Mesenchymal stem cell (in vitro differentiated cells and primary cell): ENCODE results near the gene EPS8L3.

ENCODE experiments used
- DNase-seq: peaks from one replicate; pipeline ENCODE4 v3.0.0-alpha.2; 2013
- H2AFZ ChIP-seq: one replicate; pipeline ENCODE4 v1.6.1; 2013; ENCODE audit warnings: low read depth, mild to moderate bottlenecking, control low read depth, inconsistent platforms, low read length, moderate library complexity
- H2AK5ac ChIP-seq: 2 replicates; pipeline ENCODE4 v1.6.1; 2013; ENCODE audit warnings: low read length, moderate library complexity, mild to moderate bottlenecking, inconsistent platforms; ENCODE audit not compliant: severe bottlenecking
- H2BK120ac ChIP-seq: one replicate; pipeline ENCODE4 v1.6.1; 2013; ENCODE audit warnings: low read depth, mild to moderate bottlenecking, inconsistent platforms, low read length, moderate library complexity
- H2BK12ac ChIP-seq, 2 experiments: one replicate each; pipeline ENCODE4 v1.6.1; 2013; ENCODE audit warnings: inconsistent platforms in 2 of 2, low read length in 2 of 2, mild to moderate bottlenecking in 2 of 2, moderate library complexity in 2 of 2, control low read depth in 1 of 2
- H2BK15ac ChIP-seq: one replicate; pipeline ENCODE4 v1.6.1; 2013; ENCODE audit warnings: mild to moderate bottlenecking, low read depth, inconsistent platforms; ENCODE audit not compliant: poor library complexity, severe bottlenecking
- H2BK5ac ChIP-seq: 2 replicates; pipeline ENCODE4 v1.6.1; 2013; ENCODE audit warnings: low read depth, mild to moderate bottlenecking, low read length, control low read depth, inconsistent platforms; ENCODE audit not compliant: poor library complexity, severe bottlenecking
- H3K14ac ChIP-seq, 2 experiments: one replicate each; pipeline ENCODE4 v1.6.1; 2013; ENCODE audit warnings: inconsistent platforms in 2 of 2, low read length in 2 of 2, control low read depth in 1 of 2, mild to moderate bottlenecking in 1 of 2, moderate library complexity in 1 of 2
- H3K18ac ChIP-seq, 2 experiments: one replicate each; pipeline ENCODE4 v1.6.1; 2013; ENCODE audit warnings: inconsistent platforms in 2 of 2, low read length in 2 of 2, control low read depth in 1 of 2, low read depth in 1 of 2, mild to moderate bottlenecking in 1 of 2
- H3K23ac ChIP-seq, 2 experiments: one replicate each; pipeline ENCODE4 v1.6.1; 2013; ENCODE audit warnings: inconsistent platforms in 2 of 2, low read length in 2 of 2, mild to moderate bottlenecking in 2 of 2, moderate library complexity in 2 of 2, control low read depth in 1 of 2
- H3K27ac ChIP-seq: 2 replicates; pipeline ENCODE4 v1.5.1; 2013; ENCODE audit warnings: mild to moderate bottlenecking, moderate library complexity, low read length, control low read depth, inconsistent platforms; ENCODE audit not compliant: poor library complexity, severe bottlenecking
- H3K27me3 ChIP-seq, 2 experiments: 2 replicates each; pipeline versions ENCODE4 v1.6.1 to v1.7.0; 2013; ENCODE audit warnings: low read length in 2 of 2, mild to moderate bottlenecking in 2 of 2, moderate library complexity in 2 of 2, control low read depth in 1 of 2, inconsistent platforms in 1 of 2; ENCODE audit not compliant: control insufficient read depth in 1 of 2, insufficient read depth in 1 of 2
- H3K36me3 ChIP-seq, 2 experiments: 2 replicates each; pipeline versions ENCODE4 v1.6.1 to v1.7.0; 2013; ENCODE audit warnings: low read length in 2 of 2, control low read depth in 1 of 2, inconsistent platforms in 1 of 2, low read depth in 1 of 2, mild to moderate bottlenecking in 1 of 2; ENCODE audit not compliant: insufficient read depth in 2 of 2, control insufficient read depth in 1 of 2
- H3K4ac ChIP-seq, 2 experiments: one replicate each; pipeline ENCODE4 v1.6.1; 2013; ENCODE audit warnings: inconsistent platforms in 2 of 2, low read length in 2 of 2, mild to moderate bottlenecking in 2 of 2, moderate library complexity in 2 of 2, control low read depth in 1 of 2, low read depth in 1 of 2
- H3K4me1 ChIP-seq: 2 replicates; pipeline ENCODE4 v1.6.1; 2013; ENCODE audit warnings: low read depth, low read length, control low read depth; ENCODE audit not compliant: control insufficient read depth, insufficient read depth
- H3K4me2 ChIP-seq: 2 replicates; pipeline ENCODE4 v1.6.1; 2013; ENCODE audit warnings: low read length, mild to moderate bottlenecking, inconsistent platforms; ENCODE audit not compliant: poor library complexity, severe bottlenecking
- H3K4me3 ChIP-seq, 2 experiments: 2 replicates each; pipeline versions ENCODE4 v1.5.1 to v1.7.0; 2013; ENCODE audit warnings: low read length in 2 of 2, mild to moderate bottlenecking in 2 of 2, control low read depth in 1 of 2, low read depth in 1 of 2; ENCODE audit not compliant: insufficient read depth in 1 of 2
- H3K79me1 ChIP-seq: replicated peaks from 2 replicates; pipeline ENCODE4 v1.6.1; 2013; ENCODE audit warnings: mild to moderate bottlenecking, control low read depth, low read length, inconsistent platforms; ENCODE audit not compliant: poor library complexity, severe bottlenecking
- H3K9ac ChIP-seq: 2 replicates; pipeline ENCODE4 v1.7.0; 2013; ENCODE audit warnings: mild to moderate bottlenecking, low read length, moderate library complexity
- H3K9me3 ChIP-seq: 2 replicates; pipeline ENCODE4 v1.7.0; 2013; ENCODE audit warnings: mild to moderate bottlenecking, low read length; ENCODE audit not compliant: control insufficient read depth
- H4K8ac ChIP-seq: one replicate; pipeline ENCODE4 v1.6.1; 2013; ENCODE audit warnings: inconsistent platforms, mild to moderate bottlenecking, low read length, moderate library complexity
- H4K91ac ChIP-seq: one replicate; pipeline ENCODE4 v1.6.1; 2013; ENCODE audit warnings: mild to moderate bottlenecking, low read length, inconsistent platforms
- WGBS: methylation state at CpG from one replicate; pipeline ENCODE4 v1.1.7; 2013; ENCODE audit warnings: mixed read lengths; 5-methylcytosine and 5-hydroxymethylcytosine counted together

EPS8L3 gene

DNA sequence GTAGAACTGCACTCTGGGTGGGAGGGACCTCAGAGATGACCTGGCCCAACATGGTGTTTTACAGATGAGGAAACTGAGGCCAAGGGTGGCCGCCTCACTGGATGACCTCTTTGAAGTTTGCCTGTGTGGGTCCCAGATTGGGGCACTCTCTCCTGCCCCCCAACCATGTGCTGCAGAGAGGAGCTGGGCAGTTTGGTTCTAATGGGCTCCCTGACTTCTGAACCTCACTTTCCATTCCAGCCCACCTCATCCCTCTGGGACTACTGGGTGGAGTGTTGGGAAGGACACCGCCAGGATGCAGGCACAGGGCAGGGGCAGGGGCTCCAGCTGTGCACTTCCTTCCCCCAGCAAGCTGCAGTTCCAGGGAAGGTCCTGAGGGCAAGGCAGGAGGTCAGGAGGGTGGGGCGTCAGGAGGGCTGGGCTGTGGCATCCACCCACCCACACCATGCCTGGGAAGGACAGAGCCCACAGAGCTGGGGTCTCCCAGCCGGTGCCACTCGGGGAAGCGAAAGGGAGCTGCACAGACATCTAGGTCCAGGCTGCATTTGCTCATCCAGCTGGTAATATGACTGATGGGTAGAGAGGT, 10.3 kb upstream of the EPS8L3 start:
- H3K18ac ChIP-seq, result peak overlapping the region in 1 of 2 experiments; percentile 40
- no peak overlapping the region for H2BK5ac ChIP-seq
- no peak overlapping the region for H2AK5ac ChIP-seq
- 64% methylated on average over 6 of the region's 6 CpGs for WGBS
- peak overlapping the region; percentile 43 for H3K9ac ChIP-seq
- H3K9me3 ChIP-seq, result no peaks in the 10 kb centered on the region
- H2BK15ac ChIP-seq, result no peak overlapping the region
- H3K4me2 ChIP-seq, result no peak overlapping the region
- H4K91ac ChIP-seq, result peak overlapping the region; percentile 8
- H3K36me3 ChIP-seq, result no peaks in the 10 kb centered on the region
- DNase-seq, result no peak
- H2BK12ac ChIP-seq, result peak overlapping the region in 1 of 2 experiments; percentile 3
- no peak overlapping the region for H3K14ac ChIP-seq
- peak overlapping the region; percentile 58 for H2AFZ ChIP-seq
- peak overlapping the region; percentile 33 for H4K8ac ChIP-seq
- H2BK120ac ChIP-seq, result peak overlapping the region; percentile 3
- no peak overlapping the region for H3K23ac ChIP-seq
- no peak overlapping the region for H3K4me3 ChIP-seq
- H3K79me1 ChIP-seq, result no peaks in the 10 kb centered on the region
- H3K27me3 ChIP-seq, result no peaks in the 10 kb centered on the region
- peak overlapping the region in 1 of 2 experiments; percentile 2 for H3K4ac ChIP-seq
- H3K4me1 ChIP-seq, result peaks cover 17% of the 10 kb centered on the region
- H3K27ac ChIP-seq, result no peak overlapping the region

DNA sequence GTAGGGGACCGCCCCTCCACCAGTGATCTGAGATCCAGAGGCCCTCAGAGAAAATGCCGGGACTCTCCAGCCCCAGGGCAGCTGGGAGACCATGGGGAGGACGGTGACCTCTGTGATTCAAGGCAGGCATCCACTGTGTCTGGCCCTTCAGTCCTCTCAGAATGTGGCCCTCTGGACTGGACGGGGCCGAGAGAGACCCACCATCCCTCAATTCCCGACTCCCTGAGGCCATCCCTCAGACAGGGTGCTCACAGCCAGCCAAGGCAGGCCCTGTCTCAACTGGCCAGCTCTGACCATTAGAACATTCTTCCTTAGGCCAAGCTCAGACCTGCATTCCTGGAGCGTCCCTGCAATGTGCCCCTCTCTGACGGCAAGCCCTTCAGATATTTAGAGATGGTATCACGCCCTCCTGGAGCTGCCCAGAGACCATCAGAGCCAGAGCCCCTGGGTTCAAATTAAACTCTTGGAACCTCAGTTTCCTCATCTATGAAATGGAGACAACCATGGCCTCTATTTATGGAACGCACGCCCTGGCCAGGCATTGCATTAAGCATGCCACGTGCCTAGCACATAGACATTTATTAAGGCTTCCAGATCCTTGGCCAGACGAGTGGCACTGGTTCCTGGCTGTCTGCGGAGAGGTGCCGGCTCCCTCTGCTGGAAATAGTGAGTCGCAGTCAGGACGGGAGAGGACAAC, 9.6 kb upstream of the EPS8L3 start:
- Histone ChIP-seq H4K8ac (peak overlapping the region; percentile 10), H3K4me2 (no peak overlapping the region), H3K9me3 (no peaks in the 10 kb centered on the region), H3K36me3 (no peaks in the 10 kb centered on the region), H2AK5ac (no peak overlapping the region), H3K79me1 (no peaks in the 10 kb centered on the region), H2AFZ (no peak overlapping the region), H3K4me1 (peaks cover 18% of the 10 kb centered on the region), H3K27me3 (no peaks in the 10 kb centered on the region), H3K4ac (no peak overlapping the region), H3K27ac (no peak overlapping the region), H2BK12ac (peak overlapping the region; percentile 9 to 42), H3K14ac (peak overlapping the region in 1 of 2 experiments; percentile 1), H3K18ac (no peak overlapping the region), H2BK5ac (no peak overlapping the region), H2BK120ac (no peak overlapping the region), H2BK15ac (peak overlapping the region; percentile 78), H3K9ac (peak overlapping the region; percentile 28), H3K4me3 (no peak overlapping the region), H3K23ac (no peak overlapping the region), H4K91ac (peak overlapping the region; percentile 79)
- DNase-seq, result peak; percentile 91
- whole genome bisulfite sequencing, result 52% methylated on average over 17 of the region's 17 CpGs

DNA sequence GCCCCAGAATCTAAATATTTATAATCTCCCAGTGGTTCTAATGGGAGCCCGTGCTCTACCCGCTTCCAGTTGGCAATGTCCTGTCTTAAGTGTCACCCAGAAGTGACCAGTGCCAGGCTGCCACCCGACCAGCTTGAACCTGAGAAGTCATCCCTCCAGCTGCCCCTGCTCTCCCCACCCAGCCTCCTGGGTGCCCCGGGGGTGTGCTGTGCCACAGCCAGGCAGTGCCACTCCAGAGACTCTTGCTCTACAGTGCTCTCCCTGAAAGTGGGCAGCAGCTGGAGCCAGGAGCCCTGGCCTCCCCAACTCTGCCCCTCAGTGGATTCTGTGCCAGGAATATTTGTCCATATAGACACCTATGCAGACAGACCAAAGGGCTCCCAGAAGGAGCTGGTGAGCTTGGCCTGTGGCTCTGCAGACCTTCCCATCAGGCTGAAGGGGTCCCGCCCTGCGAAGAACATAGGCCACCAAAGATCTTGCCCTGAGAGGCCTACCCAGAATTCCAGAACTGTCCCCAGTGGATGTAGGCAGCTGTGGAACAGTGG, 9.0 kb upstream of the EPS8L3 start:
- H3K4me3 ChIP-seq, result no peak overlapping the region
- WGBS, result 93% methylated on average over 6 of the region's 6 CpGs
- H3K4me2 ChIP-seq, result no peak overlapping the region
- no peak overlapping the region for H3K4ac ChIP-seq
- DNase-seq, result no peak
- no peak overlapping the region for H3K23ac ChIP-seq
- peak overlapping the region; percentile 52 for H4K91ac ChIP-seq
- no peaks in the 10 kb centered on the region for H3K36me3 ChIP-seq
- H2BK5ac ChIP-seq, result no peak overlapping the region
- no peaks in the 10 kb centered on the region for H3K9me3 ChIP-seq
- H2BK120ac ChIP-seq, result peak overlapping the region; percentile 24
- H3K18ac ChIP-seq, result peak overlapping the region in 1 of 2 experiments; percentile 30
- H4K8ac ChIP-seq, result peak overlapping the region; percentile 33
- peak overlapping the region; percentile 28 for H3K9ac ChIP-seq
- H3K27me3 ChIP-seq, result no peaks in the 10 kb centered on the region
- peak overlapping the region in 1 of 2 experiments; percentile 37 for H2BK12ac ChIP-seq
- H3K14ac ChIP-seq, result no peak overlapping the region
- no peaks in the 10 kb centered on the region for H3K79me1 ChIP-seq
- no peak overlapping the region for H2BK15ac ChIP-seq
- peaks cover 18% of the 10 kb centered on the region for H3K4me1 ChIP-seq
- H3K27ac ChIP-seq, result no peak overlapping the region
- H2AK5ac ChIP-seq, result no peak overlapping the region
- H2AFZ ChIP-seq, result no peak overlapping the region
